Eye (tissue), 1 donor: ENCODE measurements around the gene NMT2.
"Not testable (repeated sequence)": the region's sequence is repeated elsewhere in the genome, so short reads cannot be mapped to it uniquely, and the experiment has no call there.

Source experiments
- DNase-seq: peaks from one replicate; pipeline ENCODE4 v3.0.0-alpha.2; 2015

NMT2 gene

GRCh38 chr10:15168291-15168785, at the start of gene NMT2:
TSS of gene NMT2 (minus strand) at chr10:15168693. CDS start at chr10:15168612, 81 bp downstream.
- peak; percentile 94 for DNase-seq

DNA sequence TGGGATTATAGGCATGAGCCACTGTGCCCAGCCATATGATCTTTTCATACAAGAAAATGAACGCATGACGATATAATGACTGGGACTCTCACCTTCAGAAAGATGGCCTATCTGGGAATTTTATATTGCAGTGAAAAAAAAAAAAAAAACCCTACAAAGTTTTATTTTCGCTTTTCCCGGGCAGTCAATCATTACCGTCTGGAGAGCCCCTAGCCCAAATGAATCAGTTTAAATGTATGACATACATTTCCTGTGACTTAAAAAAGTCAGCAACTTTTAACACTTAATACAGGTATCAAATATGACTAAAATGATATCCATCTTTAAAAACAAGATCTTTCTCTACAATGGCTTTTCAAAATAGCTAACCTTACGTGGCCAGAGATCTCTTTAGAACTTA, 48.2 kb upstream of the NMT2 start:
- DNase-seq = no peak

DNA sequence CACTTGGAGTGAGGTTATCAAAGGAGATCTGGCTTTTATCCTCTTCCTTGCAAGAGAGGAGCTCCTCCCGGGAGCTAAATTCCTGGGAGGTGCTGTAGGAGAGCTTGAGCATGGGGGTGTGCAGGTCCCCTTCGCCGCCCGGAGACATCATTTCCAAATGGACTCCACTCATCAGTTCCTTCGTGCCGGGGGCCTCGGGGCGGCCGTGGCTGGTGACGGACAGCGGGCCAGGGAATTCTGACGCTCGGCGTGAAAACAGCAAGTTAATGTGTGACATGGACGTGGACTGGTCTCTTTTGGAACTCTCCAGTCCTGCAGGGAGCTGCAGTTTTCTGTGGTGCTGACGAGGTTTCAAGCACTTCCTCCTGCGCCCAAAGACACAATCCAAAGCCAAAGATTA, 45.7 kb upstream of the NMT2 start:
- DNase-seq = no peak

GRCh38 chr10:15213461-15213861, 45.0 kb upstream of the NMT2 start:
- DNase-seq = peak; percentile 54

- no peak for DNase-seq
These were observed 43.0 kb upstream of the NMT2 start for GRCh38 chr10:15211464-15211979.

GRCh38 chr10:15210521-15210920, 42.0 kb upstream of the NMT2 start:
- no peak for DNase-seq

- peak; percentile 94 for DNase-seq
These were observed 41.5 kb upstream of the NMT2 start for GRCh38 chr10:15209827-15210509.

- DNase-seq = no peak
These were observed 39.7 kb upstream of the NMT2 start for GRCh38 chr10:15208221-15208620.

DNA sequence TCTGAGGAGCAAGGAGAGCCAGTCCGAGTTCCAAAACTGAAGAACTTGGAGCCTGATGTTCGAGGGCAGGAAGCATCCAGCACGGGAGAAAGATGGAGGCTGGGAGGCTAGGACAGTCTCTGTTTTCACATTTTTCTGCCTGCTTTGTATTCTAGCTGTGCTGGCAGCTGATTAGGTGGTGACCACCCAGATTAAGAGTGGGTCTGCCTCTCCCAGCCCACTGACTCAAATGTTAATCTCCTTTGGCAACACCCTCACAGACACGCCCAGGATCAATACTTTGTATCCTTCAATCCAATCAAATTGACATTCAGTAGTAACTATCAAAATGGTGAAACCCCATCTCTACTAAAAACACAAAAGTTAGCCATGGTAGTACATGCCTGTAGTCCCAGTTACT, 38.9 kb upstream of the NMT2 start:
- DNase-seq = not testable (repeated sequence)

DNA sequence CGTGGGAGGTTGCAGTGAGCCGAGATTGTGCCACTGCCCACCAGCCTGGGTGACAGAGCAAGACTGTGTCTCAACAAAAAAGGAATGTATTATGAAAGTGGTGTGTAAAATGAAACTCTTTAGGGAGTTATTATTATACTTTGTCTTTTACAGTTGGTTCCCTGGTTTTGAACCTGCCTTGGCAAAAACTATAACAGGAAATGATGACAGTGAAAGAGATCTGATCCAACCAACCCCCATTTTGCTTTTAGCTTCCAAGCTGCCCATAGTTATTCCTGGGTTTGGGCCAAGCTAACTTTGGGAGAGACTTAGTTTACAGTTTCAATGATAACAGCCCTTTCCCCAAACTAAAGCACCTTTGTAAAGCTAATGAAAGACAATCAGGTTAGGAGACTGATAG, 34.1 kb upstream of the NMT2 start:
- DNase-seq = no peak

DNA sequence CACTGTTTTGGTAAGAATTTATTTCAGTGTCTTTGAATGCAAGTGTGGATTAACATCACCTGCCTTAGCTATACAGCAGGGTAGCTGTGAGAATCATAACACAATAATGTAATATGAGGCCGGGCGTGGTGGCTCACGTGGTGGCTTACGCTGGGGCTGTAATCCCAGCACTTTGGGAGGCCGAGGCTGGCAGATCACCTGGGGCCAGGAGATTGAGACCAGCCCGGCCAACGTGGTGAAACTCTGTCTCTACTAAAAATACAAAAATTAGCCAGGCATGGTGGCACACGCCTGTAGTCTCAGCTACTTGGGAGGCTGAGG, 33.8 kb upstream of the NMT2 start:
- not testable (repeated sequence) for DNase-seq

GRCh38 chr10:15201589-15202300, 33.3 kb upstream of the NMT2 start:
- DNase-seq = no peak

GRCh38 chr10:15200626-15201025, 32.1 kb upstream of the NMT2 start:
- peak; percentile 63 for DNase-seq

GRCh38 chr10:15197911-15198310, 29.4 kb upstream of the NMT2 start:
- DNase-seq = no peak

- no peak for DNase-seq
These were observed 28.8 kb upstream of the NMT2 start for GRCh38 chr10:15197276-15197675.

GRCh38 chr10:15196021-15196834, 27.7 kb upstream of the NMT2 start:
- DNase-seq = no peak

DNA sequence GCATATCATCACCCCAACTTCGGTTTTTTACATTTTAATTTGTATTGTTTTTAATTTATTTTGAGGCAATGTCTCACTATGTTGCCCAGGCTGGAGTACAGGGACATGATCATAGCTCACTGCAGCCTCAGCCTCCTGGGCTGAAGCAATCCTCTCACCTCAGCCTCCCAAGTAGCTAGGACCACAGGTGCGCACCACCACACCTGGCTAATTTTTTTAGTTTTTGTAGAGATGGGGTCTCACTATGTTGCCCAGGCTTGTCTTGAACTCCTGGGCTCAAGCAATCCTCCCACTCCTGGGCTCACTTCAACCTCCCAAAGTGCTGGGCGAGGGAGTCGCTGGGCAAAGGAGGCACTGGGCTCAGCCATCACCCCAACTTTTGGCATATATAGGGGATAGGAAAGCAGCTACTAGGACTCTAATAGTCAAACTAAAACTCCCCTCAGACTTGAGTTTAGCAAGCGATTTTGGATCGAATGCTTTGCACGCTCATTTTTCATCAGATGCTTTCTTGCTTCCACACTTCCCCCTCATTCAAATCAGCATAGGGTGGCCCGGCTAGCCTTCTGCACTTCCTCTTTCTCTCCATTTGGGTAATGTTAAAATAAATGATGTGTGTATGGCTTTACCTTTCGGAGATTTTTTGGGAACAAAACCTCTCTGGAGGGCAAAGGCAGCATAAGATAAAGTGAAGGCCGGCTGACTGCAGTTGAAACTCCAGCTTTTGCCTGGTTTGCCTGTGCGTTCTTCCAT, 20.8 kb upstream of the NMT2 start:
- DNase-seq = no peak

DNA sequence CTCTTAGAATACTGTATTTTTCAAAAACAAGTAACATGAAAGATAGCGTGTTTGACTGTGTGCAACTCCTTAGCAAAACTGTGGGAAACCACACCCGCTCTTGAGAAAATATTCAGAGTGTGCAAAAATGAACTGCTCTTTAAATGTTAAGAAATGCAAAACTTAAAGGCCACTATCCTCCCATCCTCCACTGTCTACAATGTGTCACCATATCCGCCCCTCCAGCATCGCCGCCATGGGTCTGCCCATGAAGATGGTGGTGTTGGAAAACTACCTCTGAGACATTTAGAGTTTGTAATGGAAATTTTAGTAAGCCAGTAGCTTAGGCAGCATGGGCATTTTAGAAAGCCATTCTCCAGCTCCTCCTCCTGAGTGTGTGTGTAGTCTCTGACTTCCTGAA, 20.1 kb upstream of the NMT2 start:
- DNase-seq = no peak

DNA sequence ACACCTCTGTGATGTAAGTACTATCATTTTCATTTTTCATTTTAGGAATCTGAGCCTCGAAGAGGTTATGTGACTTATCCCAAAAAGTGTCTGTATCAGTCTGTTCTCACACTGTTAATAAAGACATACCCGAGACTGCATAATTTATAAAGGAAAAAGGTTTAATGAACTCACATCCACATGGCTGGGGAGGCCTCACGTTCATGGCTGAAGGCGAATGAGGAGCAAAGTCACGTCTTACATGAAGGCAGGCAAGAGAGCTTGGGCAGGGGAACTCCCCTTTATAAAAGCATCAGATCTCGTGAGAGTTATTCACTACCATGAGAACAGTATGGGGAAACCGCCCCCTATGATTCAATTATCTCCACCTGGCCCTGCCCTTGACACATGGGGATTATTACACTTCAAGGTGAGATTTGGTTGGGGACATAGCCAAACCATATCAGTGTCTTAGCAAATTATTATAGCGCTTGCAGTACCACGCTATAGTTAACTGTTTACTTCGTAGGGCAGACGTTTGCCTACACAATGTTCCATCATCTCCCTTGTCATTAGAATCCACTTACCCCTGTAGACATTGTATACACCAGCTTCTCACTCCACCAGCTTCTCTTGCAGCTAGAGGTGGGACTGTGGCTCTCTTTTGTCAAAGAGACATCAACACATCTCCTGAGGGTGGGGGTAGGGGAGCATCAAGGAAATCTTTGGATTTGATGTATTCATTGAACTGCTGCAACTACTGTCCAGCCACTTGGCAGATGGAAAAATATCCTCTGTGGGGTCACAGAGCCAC, 15.4 kb upstream of the NMT2 start:
- no peak for DNase-seq

DNA sequence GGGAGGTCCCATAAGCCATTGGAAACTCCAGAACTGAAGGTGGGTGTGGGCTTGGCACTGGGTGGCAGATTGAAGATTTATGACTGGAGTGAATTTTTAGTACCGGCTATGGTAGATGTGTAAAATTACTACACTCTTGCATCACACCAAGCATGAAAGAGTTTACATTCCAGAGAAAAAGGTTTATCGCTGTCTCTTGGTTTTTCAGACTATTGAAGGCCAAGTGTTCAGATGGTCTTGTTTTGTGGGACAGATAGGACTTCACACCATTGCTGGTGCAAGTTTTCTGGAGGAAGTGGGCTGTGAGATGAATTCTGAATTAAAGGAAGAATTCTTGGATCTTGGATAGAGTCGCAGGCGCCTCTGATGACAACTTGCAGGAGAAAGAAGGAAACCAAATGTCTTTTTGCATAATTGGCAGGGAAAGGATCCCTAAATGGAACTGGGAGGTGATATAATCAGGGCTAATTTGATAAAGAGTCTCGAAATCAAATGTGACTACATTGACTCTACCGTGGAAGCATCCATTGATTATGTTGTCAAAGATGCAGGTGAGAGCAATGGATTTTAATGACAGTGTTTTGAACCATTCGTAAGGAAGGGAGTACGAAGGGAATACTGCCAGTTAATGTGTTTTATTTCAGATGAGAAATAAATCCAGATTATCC, 14.2 kb upstream of the NMT2 start:
- no peak for DNase-seq

DNA sequence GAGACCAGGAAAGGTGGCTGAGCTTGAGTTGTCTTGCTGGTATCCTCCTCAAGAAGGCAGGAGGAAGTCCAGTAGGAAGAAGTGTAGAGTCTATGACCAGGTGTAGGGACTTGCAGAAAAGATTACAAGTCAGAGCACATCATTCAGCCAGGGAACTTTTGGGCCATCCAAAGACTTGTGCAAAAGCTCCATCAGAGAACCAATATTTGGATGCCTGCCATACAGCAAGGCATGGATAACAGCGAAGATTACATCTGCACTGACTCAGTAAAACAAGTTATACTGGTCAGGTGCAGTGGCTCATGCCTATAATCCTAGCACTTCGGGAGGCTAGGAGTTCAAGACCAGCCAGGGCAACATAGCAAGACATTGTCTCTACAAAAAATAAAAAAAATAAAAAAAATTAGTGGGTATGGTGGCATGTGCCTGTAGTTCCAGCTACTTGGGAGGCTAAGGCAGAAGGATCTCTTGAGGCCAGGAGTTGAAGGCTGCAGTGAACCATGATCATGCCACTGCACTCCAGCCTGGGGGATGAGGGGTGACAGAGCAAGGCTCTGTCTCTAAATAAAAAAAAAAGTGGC, 13.2 kb upstream of the NMT2 start:
- no peak for DNase-seq
